ENCODE measurements around the gene BCL6.

The BCL6 gene

DNA sequence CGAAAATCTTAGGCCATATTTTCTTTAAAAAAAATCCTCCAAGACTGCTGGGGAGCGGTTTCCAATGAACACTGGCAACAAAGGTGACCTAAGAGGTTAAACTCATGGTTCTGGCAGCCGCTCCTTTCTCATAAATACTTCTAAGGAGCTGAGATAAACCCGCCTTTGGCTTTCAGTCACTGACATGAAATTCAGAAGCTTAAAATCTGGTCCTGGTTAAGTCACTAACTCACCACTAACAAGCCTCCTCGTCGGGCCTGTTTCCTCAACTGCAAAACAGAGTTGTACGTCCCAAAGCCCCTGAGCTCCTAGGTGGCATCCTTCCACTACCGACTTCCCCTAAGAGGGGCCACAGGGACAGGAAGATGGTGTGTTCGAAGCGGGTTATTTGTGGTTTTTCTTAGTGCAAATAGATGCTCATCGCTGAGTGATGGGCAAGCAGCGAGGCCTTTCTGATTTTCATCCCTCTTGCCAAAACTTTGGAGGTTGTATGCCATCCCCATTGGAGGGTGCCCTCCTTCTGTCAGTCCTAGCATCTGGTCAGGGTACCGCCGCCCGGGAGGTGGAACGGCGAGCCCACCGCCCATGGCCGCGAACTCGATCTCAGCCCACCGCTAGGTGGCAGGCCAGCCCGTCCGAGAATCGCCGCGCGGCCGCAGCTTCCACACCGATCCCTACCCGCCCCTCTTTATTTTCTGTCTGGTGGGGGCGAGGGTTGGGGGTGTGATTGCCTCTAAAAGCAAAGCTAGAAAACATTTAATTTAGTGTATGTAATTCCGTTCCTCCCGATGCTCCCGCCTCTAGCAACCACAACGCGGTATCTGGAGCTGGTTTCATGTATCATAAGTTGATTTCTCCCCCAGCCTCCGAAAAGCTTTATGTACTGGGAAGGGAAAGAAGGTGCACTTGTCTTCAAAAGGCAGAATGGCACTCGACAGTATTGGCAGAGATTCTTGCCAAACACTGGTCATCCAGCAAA is 4.6 kb downstream of the BCL6 start:
- peak; percentile 28 for DNase-seq (ENCODE audit: extremely low spot score, insufficient read length, low read depth)
- FAIRE-seq = no peak

DNA sequence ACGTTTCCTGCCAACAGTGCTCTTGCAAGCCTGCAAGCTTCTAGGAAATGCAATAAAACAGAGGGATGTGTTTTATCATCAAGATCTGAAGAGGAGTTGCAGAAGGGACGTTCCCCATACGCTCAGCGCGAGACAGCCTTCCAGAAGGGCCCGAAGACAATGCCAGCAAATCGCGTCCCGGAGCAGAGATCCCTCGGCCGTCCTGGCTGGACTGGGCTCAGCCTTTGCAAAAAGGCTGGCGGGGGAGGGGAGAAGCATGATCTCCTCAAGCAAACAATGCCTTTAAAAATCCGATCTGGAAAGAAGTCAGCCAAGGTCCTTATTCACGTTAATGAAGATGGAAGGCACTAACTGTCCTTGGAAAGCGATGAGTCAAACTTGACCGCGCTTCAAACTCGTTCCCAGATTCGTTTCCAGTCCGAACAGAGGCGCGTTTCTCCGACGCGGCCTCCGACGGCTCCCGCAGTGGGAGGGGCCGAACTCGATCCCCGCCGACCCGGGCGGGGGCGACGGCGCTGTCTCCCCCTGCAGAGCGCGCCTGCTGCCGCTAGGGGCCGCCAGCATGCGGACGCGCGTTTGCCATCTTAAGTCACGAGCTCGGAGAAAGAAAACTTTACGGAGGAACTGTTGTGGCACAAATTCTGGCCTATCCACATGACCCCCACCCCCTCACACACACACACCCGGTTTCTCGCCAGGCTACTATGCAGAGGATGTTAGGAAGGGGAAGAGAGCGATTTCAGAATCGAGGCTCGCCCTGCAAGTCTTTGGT is 5.5 kb downstream of the BCL6 start:
- FAIRE-seq = no peak
- DNase-seq (ENCODE audit: extremely low spot score, insufficient read length, low read depth) = peak; percentile 33

DNA sequence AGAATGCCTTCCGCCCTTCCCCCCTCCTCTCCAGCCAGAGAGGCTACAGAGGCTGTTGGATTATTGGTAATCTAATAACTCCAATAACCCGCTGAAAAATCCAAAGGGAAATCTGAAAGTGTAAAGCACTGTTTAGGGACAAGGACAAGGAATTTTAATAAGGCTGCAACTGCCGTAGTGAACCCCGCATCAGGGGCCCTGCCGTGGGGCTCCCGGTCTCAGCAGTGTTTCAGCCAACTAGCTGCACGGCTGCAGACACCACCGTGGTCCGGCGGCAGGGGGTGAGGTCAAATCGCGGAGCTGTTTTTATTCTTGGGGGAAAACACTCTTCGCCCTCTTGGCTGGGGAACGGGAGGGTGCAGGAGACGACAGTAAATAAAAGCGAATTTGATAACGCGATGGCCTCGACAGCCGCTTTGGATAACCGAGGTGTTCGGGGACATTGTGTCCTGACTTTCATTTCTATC is 6.1 kb downstream of the BCL6 start:
- no peak for FAIRE-seq
- no peak for DNase-seq (ENCODE audit: extremely low spot score, insufficient read length, low read depth)

DNA sequence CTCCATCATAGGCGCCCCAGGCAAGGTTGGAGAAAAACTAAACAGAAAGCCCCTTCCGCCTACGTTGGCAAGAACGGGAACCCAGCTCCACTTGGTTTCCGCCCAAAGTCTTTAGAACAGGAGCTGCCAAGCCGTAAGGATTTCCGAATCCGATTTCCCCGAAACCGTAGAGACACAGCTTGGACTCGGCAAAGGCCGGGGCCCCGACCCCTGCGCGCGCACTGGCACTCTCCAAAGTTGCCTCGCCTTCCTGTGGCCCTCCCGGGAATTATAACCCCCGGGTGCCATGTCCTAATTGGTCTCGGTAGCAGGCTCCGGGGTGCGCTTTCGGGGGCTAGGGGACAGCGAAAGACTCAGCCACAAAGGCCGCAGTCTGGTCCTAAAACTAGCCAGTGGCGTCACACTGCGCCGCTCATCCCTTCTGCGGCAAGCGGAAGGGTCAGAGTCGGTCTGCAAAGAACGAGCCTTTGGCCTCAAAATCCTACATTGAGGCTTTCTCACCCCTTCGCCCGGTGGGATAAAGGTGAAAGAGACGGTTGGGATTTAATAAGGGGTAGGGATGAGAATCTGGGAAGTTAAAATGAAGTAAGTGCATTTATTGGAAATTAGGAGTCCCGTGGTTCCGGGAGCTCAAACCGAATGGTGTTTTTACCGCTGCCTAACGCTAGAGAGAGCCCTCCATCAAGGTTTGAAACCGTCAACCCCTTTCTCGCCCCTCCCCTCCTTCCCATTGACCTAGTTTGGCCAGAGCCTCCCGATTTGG is 6.8 kb downstream of the BCL6 start:
- DNase-seq (ENCODE audit: extremely low spot score, insufficient read length, low read depth) (peak; percentile 58), FAIRE-seq (peak; percentile 58)

DNA sequence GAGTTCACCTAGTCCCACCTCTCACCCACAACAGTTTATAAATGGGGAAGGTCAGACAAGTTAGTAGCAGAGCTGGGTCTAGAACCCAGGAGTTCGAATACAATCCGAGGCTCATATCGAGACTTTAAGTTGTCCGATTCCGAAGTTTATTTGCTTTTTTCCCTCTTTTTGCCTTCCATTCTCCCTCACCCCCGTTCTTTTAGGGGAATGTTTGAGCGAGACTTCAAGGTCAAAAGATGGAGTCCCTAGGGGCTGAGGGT is 7.3 kb downstream of the BCL6 start:
- no peak for DNase-seq (ENCODE audit: extremely low spot score, insufficient read length, low read depth)
- FAIRE-seq = no peak

DNA sequence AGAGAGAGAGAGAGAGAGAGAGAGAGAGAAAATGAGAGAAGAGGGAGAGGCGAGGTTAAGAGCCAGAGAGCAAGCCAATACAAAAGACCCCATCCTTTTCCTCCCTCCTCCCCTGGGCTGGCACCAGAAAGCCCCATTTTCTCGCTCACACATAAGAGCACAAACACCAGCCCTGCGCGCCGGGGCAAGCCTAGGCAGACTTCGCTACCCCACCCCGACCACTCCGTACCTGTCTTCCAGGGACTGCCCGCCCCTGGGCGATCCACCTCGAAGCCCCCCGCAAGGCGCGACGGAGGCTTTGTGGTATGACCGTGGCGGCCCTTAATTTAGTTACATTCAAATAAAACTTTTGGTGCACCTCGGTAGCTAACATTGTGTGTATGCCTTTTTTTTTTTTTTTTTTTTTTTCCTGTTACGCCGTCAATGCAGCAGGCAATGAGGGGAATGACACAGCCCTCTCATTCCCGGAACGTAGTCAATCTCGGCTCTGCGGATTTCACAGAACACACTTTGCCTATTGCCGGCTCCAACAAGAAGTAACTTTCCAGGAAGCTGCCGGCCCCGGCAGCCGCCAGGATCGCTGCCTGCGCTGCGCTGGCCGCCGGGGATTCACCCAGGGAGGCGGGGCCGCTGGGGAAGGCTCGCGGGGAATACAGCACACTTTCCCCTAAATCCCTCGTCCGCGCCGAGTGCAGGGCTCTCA is 7.7 kb downstream of the BCL6 start:
- no peak for FAIRE-seq
- no peak for DNase-seq (ENCODE audit: extremely low spot score, insufficient read length, low read depth)

DNA sequence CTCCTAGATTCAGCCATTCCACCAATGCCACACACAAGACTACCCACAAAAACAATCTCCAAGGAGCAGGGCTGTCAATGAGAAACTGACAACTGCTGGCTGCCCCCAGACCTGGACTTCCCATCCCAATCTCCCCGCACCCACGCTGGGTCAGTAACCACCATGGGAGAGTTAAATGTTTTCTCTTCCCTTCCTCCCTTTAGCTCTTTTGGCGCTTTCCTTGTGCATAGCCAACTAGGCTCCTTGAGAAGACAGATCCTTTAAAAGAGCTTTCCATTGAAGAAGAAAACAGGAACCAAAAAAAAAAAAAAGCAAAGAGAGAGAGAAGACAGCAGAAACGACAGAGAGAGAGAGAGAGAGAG is 8.3 kb downstream of the BCL6 start:
- DNase-seq (ENCODE audit: extremely low spot score, insufficient read length, low read depth) (no peak), FAIRE-seq (no peak)

DNA sequence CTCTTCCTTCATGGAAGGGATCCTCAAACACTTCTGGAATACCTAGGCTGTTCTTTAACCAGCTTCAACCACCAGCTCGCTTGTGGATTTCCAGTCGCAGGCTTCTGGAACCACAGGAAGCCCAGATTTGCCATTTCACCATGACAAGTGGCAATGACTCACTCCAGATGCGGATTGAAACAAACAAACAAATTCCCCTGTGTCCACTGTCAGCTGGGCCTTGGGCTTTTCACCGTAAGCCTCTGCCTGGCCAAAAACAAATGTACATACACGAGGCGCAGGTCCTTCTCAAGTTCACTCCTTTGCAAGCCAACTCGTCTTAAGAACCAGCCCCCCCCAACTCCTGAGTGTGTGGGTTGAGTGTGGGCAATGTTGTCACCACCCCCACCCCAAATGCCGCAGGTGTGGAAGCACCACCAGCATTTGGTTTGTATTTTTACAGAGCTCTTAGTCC is 8.8 kb downstream of the BCL6 start:
- FAIRE-seq = no peak
- no peak for DNase-seq (ENCODE audit: extremely low spot score, insufficient read length, low read depth)

DNA sequence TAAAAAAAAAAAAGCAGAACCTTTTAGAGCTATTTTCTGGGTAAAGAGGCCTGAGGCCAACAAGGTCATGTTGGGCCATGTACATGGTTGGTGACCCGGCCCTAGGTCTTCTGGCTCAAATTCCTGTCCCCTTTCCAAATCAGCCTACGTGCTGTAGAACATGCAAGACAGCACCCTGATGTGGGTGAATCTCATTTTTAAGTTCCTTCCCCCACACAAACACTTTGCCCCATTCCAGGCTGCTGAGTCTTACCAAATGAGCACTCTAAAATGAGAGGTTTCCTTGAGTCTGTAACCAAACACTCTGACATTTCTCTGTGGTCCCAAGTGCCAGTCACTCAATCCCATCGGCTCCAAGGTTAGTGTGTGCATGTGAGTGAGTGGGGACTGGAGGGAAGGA is 9.4 kb downstream of the BCL6 start:
- DNase-seq (ENCODE audit: extremely low spot score, insufficient read length, low read depth) = no peak

DNA sequence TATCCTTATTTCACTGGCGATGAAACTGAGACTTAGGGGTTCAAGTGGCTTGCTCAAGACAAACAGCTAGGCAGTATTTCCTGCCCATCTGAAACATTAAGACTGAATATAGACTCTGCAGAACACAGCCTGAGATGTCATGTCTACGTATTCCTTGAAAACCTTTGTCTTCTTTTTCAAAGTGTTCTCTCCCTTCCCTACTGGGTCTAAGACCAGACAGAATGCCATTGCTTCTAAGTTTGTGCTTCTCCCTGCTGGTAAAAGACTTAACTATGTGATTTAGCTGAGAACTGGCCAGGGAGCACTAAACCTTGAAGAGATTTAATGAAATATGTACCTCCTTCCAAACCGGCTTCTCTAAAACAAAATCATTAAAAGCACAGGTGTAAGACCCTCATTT is 9.9 kb downstream of the BCL6 start:
- FAIRE-seq = no peak
- no peak for DNase-seq (ENCODE audit: extremely low spot score, insufficient read length, low read depth)

More for the DNA sequence above, 9.4 kb downstream of the BCL6 start:
- no peak for FAIRE-seq

DNA sequence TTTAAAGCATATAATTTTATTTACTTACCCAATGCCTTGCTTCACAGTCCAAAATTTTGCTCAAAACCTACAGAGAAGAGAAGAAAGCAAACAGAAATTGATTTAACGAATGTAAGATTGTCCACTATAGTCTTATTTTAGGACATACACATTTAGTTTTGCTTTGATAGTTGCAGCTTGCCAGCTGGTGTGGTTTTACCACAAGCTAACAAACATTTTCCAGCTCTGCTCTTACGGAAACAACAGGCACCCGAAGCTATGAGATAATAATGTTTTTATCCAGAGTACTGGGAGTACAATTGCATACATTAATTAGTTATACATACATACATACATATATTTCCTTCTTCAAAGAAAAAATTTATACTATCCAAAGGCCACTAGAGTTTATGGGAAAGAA is 10.4 kb downstream of the BCL6 start:
- DNase-seq (ENCODE audit: extremely low spot score, insufficient read length, low read depth) (no peak), FAIRE-seq (no peak)

DNA sequence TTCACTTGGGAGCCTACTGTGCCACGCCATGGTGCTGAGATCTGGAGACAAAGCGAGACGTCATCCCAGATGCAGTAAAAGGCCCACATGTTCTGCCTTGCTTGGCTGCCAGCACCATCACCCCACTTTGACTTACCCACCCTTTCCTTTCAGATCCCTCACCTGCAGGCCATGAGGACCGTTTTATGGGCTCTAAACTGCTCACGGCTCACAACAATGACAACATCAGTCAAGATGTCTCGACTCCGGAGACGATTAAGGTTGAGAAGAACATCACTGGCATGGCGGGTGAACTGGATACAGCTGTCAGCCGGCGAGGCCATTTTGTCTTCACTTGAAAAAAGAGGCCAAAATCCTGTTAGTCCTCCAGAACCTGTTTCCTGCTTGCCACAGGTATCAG is 11.9 kb downstream of the BCL6 start:
- no peak for FAIRE-seq
- DNase-seq (ENCODE audit: extremely low spot score, insufficient read length, low read depth) = no peak

DNA sequence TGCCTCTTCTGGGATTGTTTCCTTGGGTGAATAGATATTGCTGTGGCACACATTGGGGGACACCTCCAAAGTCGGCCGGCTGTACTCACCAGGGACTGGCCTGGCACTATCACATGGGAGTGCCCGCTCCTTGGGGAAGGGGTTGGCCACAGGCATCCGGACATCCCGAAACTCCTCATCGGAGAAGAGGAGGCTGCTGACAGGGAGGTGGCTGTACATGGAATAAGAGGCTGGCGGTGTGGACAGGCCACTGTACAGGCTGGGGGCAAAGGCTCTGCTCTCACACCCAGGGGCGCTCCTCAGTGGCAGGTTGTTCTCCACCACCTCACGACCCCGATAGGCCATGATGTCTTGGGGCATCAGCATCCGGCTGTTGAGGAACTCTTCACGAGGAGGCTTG is 15.7 kb downstream of the BCL6 start:
- DNase-seq (ENCODE audit: extremely low spot score, insufficient read length, low read depth) = no peak
- no peak for FAIRE-seq

DNA sequence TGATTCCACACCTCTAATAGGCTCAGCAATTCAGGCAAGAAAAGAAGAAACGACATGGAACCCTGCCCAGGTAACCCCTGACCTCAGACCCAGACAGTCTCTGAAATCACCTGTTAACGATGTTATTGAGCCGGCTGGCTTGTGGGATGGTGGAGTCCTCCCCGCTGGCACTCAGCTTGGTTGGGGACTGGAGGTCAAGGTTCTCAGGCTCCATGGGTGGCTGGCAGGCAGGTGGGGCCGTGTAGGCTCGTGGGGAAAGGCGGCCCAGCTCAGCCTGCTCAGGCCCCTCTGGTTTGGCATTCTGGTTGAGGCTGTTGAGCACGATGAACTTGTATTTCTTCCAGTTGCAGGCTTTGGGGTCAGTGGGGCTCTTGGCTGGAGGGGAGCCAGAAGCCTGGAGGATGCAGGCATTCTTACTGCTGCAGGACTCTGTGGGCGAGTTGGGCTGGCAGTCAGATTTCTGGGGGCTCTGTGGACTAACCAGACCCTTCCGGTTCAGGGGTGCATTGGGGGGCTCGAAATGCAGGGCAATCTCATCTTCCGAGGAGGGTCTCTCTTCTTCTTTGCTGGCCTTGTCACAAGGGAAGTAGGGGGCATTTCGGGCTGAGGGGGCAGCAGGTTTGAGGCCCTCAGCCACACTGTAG is 16.2 kb downstream of the BCL6 start:
- no peak for DNase-seq (ENCODE audit: extremely low spot score, insufficient read length, low read depth)
- FAIRE-seq = no peak

DNA sequence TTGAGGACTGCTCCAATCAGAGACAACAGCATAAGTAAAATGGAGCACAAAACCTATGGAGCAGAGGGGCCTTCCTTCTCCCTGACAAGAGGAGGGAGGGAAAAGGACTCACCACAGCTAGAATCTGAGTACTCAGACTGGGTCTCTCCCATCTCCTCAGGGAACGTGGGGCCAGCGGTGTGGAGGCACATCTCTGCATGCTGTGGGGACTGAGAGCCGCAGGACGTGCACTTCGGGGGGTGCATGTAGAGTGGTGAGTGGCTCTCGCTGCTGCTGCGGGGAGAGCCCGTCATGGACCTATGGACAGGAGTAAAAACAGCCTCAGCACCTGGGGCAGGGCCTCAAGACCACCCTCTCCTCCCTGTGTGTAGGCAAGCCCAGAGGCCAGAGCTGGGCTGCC is 17.0 kb downstream of the BCL6 start:
- FAIRE-seq = no peak

DNA sequence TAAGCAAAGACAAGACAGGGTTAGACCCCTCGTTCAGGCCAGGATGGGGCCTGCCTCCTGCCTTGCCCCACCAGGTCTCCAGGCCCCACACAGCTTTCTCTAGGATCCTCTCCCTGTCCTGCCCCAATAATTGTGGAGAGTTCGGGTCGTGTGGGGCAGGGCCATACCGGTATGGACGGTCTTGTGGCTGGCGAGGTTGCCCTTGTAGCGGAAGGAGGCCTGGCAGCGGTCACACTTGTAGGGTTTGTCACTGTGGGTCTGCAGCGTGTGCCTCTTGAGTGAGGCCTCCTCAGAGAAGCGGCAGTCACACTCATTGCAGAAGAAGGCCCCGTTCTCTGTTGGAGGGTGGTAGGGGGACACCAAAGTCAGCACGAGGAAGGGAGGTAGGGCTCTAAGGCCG is 18.7 kb downstream of the BCL6 start:
- no peak for DNase-seq (ENCODE audit: extremely low spot score, insufficient read length, low read depth)
- no peak for FAIRE-seq

More for the DNA sequence above, 17.0 kb downstream of the BCL6 start:
- DNase-seq (ENCODE audit: extremely low spot score, insufficient read length, low read depth) = no peak

DNA sequence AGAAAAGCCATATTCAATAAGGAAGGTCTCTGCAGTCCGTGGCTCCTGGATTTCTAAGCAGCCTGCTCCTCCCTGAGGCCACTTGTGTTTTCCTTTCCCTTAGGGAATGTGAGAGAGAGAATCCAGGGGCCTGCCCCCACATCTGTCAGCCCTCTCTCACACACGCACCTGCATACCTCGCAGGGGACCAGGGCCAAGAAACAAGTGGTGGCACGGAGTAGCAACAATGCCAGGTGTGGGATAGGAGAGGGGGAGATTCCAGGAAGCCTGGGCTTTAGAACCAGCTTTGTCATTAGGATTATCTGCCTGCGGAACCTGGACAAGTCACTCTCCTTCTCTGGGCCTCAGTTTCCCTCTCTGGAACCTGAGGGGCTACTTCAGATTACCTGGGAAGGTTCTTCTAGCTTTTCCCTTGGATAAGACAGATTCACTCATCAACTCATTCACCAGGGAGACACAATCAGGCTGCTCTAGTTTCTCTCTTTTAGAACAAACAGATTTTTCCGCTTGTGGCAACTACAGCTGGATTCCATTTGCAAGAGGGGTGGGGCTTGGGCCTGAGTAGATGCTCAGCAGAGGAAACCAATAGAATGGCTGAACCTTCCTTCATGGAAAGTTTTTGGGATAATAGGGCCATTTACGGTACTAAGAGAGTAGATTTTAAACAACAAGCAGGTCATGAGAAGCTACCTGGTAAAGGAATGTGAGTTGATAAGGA is 19.5 kb downstream of the BCL6 start:
- DNase-seq (ENCODE audit: extremely low spot score, insufficient read length, low read depth) (no peak), FAIRE-seq (no peak)

DNA sequence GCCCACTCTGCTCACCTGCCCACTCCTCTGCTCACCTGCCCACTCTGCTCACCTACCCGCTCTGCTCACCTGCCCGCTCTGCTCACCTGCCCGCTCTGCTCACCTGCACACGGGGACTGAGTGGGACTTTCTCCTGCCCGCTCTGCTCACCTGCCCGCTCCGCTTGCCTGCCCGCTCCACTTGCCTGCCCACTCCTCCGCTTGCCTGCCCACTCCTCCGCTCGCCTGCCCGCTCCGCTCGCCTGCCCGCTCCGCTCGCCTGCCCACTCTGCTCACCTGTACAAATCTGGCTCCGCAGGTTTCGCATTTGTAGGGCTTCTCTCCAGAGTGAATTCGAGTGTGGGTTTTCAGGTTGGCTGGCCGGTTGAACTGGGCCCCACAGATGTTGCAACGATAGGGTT is 20.0 kb downstream of the BCL6 start:
- no peak for DNase-seq (ENCODE audit: extremely low spot score, insufficient read length, low read depth)
- FAIRE-seq = no peak

DNA sequence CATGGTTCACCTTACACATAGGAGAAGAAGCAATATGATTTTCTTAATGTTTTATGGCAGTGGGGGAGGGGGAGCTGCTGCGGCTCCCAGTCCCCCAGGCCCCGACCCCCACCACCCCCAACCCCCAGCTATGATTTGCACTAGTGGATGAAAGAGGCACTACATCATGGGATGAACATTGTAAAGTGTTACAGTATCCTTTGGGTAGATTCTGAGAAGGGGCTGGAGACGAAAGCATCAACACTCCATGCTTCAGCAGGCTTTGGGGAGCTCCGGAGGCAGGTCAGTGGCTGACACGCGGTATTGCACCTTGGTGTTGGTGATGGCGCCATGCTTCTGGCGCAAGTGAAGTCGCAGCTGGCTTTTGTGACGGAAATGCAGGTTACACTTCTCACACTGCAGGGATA is 23.1 kb downstream of the BCL6 start:
- no peak for DNase-seq (ENCODE audit: extremely low spot score, insufficient read length, low read depth)
- no peak for FAIRE-seq
